ENCODE data around the gene TBPL2.
"Not testable (repeated sequence)": the region's sequence is repeated elsewhere in the genome, so short reads cannot be mapped to it uniquely, and the experiment has no call there.

The TBPL2 gene

DNA sequence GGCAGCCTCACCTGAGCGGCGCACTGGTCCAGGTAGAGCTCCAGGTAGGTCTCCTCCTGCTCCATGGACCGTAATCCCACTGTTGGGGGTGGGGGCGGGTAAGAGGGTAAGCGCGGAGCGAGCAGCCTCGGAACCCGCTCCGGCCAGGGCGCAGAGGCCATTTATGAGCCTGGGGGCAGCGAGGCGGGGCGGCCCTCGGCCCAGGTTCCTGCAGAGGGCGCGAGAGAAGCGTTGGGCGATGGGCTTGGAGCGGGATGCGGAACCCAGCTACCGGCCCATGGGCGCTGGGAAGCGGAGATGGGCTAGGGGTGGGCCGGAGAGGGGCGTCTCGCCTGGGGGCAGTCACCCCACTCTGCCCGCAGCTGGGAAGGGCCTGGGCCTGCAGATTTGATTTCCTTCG lies at the start of gene TBPL2:
TBPL2 (minus strand) TSS at position 232 of the 400 bp plus-strand sequence; CDS start at position 65, 167 bp downstream.
- DNase-seq (ENCODE audit: low read depth in 2 of 2) = no peak

DNA sequence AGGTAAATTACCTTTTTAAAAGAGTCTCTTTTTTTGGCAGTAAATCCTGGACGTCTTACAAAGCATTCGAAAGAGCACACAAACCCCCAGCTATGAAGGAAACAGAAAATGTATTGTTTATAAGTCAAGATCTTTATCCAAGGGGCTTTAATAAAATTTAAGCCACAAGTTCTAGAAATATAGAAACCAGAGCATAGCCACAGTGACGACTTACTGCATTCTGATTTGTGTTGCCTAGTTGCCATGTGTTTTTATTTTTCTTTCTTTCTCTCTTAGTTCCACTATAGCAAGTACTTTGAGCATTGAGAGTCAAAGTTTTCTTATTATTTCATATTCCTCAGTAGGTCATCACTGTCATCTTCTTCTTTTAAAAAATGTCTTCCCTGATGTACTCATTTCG lies 47.8 kb upstream of the TBPL2 start:
- DNase-seq (ENCODE audit: low read depth in 2 of 2) = no peak

DNA sequence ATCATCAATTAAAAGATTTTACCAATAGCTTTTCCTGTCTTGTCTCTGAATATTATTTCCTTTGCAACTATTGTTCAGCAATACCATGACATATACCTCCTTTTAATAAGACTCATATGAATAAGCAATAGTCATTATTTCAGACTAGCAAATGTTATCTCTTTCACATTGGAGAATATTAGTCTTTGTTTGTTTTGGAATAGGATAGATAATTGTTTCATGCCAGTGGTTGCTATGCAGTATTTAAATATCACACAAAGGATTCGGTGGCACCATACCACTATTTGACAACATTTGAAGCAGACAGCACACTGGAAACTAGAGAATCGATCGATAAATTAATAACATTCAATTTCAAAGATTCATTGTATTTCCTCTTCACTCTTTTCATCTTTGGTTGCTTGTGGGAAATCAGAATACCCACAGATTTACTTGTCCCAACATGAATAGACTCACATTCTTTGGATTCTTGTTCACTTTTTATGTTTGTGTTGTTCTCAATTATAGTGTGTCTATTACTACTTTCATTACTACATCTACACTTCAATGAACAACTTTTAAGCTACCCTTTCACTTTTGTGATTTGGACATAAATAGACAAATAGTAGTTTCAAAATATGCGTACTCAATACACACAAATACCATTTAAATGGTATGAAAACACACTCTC lies 42.7 kb upstream of the TBPL2 start:
- DNase-seq (ENCODE audit: low read depth in 2 of 2) = no peak

DNA sequence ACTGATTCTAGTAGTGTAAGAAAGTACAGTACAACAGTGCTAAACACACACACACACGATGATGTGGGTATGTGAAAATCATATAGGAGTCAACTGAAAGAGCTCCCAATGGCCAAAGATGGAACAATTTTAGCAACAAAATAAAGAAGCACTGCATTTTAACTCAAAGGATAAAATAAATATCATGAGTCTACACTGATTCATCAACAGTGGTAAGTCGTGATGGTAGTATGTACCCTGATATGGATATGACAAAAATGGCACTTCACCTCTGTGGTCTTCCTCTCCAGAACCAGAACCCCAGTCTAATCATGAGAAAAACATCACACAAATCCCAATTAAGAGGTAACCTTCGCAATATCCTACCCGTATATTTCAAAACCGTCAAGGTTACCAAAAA lies 41.4 kb upstream of the TBPL2 start:
- DNase-seq (ENCODE audit: low read depth in 2 of 2) = no peak

DNA sequence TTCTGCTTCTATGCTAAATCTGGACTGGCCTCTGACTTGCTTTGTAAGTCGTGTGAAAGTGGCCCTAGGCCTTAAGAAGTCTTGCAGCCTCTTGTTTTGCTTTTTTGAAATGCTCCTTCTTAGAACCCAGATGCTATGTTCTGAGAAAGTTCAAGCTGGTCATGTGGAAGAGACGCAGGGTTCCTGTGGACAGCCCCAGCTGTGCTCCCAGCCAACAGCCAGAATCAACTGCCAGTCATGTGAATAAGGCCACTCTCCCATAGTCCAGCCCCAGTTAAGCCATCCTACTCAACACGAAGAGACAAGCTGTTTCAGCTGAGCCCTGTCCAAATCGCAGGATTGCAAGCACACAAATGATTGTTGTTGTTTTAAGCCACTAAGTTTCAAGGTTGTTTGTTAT lies 37.3 kb upstream of the TBPL2 start:
- no peak for DNase-seq (ENCODE audit: low read depth in 2 of 2)

DNA sequence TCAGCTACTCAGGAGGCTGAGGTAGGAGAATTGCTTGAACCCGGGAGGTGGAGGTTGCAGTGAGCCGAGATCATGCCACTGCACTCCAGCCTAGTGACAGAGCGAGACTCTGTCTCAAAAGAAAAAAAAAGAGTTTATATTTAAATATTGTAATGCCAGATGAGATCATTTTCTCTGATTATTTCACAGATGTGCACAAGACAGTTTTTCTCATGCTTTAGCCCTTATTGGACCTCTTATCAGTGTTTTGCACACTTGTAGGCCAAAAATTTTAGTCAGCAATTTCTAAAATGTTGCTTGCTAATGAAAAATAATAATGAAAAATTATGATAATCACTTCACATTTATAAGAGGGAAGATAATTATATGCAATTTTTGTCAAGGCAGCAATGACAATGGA lies 36.0 kb upstream of the TBPL2 start:
- DNase-seq (ENCODE audit: low read depth in 2 of 2) = not testable (repeated sequence)

DNA sequence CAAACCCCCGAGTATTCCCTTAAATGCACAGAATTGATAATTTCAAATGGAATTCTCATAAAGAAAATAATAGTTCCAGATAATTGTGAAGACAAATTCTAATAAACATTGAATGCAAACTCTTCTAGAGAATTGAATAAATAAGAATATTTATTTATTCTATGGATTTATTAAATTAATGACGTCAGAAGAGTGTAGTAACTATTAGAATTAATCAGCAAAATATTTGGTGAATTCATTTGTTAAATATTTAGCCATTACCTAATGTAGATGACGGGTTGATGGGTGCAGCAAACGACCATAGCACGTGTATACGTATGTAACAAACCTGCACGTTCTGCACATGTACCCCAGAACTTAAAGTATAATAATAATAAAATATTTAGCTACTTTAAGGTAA lies 33.4 kb upstream of the TBPL2 start:
- DNase-seq (ENCODE audit: low read depth in 2 of 2) = no peak

DNA sequence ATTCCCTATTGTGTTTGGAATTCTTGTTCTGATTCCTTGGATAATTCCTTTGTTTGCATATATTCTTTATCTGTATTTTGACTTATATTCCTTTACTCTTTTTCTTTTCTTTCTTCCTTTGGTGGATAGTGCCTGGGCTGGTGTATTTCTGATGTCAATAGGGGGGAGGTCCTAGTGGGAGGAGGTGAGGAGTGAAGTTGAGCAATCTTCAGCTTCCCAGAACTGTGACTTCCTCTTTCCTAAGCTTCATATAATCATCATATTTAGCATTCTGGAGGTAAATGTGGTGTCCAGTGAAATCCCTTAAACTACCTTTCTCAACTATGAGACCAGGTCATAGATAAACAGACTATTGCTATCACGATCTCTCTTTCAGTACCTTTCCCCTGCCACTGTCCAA lies 29.6 kb upstream of the TBPL2 start:
- no peak for DNase-seq (ENCODE audit: low read depth in 2 of 2)

DNA sequence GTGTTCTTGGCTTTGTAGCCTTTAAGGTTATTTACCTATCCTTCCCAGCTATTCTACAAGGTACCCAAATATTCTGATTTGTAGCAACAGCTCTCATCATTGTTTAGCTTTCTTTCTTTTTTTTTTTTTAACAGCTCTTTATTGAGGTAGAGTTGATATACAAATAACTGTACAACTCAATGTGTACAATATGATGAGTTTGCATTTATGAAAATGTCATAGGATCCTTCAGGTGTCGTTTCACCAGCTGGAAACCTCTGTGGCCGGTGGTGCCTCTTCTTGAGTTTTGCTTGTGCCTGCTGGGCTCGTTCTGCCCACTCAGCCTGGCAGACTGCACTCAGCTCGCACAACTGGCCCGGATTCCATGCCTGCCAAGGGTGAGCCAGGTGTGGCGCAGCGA lies 26.9 kb upstream of the TBPL2 start:
- DNase-seq (ENCODE audit: low read depth in 2 of 2) = no peak

DNA sequence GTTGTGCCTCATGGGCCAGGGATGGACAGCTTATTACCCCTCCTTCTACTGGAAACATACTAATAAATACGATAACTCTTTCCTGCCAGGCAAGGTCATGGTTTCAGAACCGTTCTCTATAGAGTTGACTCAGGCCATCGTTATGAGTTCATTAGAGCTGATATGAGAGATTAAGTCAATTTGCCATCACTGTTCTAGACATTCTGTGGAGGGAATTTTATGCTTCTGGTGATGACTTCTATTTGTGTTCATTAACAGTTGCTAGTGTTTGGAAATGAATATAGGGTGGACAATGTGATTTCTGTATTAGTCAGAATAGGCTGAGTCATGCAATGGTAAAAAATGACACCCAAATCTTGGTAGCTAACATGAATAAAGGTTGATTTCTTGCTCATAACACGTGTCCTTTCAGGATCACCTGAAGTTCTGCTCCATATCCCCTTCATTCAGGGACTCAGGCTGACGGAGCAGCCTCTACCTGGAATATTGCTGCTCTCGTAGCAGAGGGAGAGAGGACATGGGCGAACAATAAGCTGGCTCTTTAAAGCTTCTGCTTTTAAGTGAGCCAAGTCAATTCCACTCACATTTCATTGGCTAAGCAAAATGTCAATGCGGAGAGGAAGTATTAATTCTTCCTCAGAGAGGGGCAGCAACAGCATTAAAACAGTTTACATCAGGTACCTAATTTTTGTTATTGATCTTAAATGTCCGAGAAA lies 18.5 kb upstream of the TBPL2 start:
- no peak for DNase-seq (ENCODE audit: low read depth in 2 of 2)

DNA sequence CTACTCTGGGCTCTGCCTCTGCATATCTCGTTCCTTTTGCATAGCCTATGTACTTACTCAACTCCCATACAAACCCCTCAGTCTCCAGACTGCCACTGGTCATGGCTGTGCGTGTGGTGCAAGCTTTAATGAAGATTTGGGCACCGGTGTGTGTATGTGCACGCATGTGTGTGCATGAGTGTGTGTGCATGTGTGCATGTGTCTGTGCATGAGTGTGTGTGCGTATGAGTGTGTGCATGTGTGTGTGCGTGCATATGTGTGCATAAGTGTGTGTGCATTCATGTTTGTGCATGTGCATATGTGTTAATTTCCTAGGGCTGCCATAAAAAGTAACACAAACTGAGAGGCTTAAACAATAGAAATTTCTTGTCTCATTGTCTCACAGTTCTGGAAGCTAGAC lies 17.1 kb upstream of the TBPL2 start:
- no peak for DNase-seq (ENCODE audit: low read depth in 2 of 2)

DNA sequence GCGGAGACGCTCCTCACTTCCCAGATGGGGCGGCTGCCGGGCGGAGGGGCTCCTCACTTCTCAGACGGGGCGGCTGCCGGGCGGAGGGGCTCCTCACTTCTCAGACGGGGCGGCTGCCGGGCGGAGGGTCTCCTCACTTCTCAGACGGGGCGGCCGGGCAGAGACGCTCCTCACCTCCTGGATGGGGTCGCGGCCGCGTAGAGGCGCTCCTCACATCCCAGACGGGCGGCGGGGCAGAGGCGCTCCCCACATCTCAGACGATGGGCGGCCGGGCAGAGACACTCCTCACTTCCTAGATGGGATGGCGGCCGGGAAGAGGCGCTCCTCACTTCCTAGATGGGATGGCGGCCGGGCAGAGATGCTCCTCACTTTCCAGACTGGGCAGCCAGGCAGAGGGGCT lies 16.0 kb upstream of the TBPL2 start:
- DNase-seq (ENCODE audit: low read depth in 2 of 2) = not testable (repeated sequence)

DNA sequence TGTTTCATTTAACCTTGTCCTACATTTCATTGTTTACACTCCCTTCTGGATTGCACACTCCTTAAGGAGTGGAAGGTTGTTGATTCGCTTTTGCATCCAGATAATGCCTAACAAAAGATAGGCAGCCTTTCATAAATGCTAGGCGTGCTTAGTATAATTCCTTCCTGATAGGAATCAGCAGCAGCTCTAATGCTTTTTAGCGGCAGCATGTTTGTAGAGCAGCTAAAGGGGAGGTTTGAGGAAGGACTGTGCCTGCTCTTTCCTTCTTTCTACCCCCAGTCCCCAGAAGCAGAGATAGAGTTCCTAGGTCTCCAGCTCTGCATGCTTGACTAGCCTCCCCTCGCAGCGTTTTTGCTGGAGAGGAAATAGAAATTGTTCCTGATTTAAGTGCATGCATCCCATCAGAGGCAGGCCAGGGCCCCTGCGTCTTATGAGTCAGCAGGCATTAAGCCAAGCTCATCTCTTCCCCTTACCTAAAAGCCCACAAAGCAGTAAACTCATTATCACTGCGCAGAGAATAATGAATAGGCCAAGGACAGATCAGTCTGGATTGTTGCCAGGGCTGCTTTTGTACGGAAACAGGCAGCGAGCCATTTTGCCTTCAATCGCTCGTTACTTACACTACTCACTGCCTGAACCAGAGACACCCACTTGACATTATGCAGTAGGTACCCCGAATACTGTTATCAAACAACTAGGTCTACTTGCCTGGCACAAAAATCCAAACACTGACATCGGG lies 14.0 kb upstream of the TBPL2 start:
- no peak for DNase-seq (ENCODE audit: low read depth in 2 of 2)

DNA sequence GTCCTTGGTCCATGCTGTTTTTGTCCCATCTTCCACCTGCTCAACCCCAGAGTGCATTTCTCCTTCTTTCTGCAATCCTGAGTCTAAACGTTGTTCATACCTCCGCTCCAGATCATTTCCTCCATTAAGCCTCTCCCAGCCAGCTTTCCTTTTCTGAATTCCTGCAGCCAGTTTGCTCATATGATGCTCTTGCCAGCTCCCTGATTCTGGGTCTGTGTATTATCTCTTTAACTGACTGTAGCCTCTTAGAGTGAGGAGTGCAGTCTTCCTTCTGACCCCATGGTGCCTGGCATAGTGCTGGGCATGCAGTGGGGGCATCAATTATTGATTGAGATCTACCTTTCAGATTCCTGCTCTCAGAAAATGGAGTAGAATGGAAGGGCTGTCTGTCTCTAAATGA lies 11.5 kb upstream of the TBPL2 start:
- no peak for DNase-seq (ENCODE audit: low read depth in 2 of 2)

DNA sequence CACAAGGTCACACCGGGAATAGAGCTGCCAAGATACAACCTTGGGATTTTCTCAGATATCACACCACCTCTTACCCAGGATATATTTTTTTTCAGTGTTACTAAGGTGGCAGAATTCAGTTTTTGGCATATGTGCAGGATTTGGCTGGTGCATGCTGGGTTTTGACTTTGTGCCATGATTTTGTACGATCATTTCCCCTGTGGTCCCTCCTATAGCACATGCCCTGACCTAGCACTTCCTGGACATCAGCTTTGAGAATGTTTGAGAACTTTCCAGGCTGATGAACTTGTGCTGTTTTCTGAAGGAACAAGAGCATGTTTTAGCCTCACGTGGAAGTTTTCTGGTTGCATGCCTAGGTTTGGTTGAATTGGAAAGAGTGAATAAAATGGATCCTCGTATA lies 11.0 kb upstream of the TBPL2 start:
- no peak for DNase-seq (ENCODE audit: low read depth in 2 of 2)

DNA sequence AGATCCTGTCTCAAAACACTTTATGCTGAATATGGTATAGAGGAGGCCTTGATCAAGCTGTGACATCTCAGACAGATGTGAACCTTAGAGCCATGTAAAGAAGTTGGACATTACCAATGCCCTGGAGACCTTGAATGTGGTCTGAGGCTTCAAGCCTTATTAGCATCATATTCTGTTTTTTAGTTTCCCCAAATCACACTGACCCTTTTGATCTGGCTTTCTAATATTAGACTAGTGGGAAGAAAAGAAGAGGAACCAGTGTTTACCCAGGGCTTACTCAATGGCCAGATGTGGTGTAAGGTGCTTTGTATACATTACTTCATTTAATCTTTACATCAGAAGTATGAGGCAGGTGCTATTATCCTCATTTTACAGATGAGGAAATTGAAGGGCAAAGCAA lies 10.6 kb upstream of the TBPL2 start:
- no peak for DNase-seq (ENCODE audit: low read depth in 2 of 2)

DNA sequence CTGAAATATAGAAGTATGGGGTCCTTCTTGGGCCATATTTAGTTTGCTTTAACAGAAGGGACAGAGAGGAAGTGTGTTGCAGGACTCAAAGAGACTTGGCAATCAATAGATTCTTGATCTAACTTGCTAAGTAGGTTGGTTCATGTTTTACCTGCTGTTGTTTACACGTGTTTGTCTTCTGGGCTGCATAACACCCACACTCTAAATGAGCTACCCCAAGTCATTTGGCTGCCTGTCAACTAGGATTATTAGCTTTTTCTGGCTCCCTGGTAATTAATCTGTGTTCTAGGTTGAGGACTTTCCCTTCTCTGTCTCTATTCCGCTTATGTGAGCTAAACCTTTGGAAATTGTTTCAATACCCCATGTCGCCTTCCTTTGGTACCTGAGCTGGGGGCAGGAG lies 10.1 kb upstream of the TBPL2 start:
- DNase-seq (ENCODE audit: low read depth in 2 of 2) = no peak

DNA sequence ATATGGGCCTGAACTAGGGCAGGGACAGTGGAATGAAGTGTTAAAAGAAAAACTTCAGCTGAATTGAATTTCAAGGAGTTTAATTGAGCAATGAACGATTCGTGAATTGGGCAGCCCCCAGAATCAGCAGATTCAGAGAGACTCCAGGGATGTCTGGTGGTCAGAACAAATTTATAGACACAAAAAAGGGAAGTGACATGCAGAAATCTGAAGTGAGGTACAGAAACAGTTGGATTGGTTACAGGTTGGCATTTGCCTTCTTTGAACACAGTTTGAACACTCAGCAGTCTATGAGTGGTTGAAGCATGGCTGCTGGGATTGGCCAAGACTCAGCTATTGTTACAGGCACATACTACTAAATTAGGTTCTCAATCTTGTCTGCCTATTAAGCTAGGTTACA lies 9.7 kb upstream of the TBPL2 start:
- no peak for DNase-seq (ENCODE audit: low read depth in 2 of 2)

DNA sequence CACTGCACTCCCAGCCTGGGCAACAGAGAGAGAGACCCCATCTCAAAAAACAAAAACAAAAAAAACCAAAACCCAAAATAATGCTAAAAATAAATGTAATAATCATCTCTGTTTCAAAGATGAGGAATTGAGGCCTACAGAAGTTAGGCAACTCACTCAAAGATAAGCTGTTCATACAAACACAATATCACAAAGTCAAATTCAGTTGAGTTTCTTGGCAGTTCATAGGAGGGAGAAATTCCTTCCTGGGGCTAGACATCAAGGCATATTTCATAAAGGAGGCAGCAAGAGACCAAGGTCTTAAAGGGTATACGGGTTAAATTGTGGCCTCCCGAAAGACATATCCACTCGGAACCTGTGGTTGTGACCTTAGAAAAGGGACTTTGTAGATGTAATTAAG lies 8.7 kb upstream of the TBPL2 start:
- DNase-seq (ENCODE audit: low read depth in 2 of 2) = no peak

DNA sequence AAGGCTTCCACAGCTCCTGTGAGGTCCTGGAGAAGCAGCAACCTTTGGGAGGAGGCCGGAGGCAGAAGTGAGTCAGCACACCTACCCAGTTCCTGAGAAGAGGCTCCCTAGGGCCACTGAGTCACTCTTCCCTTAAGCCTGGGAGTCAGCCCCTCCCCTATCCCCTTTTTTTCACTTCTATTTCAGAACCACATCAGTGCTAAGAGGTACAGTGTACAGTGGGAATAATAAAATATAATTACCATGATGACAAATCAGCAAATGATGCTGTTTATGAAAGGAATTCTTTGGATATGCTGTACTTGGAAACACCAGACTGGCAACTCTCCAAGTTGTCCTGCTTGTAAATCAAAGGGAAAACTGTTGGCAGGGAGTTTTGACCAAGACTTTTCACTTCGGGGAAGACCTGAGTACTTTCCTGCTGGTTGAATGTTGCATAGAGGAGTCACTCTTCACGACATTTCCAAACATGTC lies 7.8 kb upstream of the TBPL2 start:
- peak in 1 of 2 donors; percentile 23 for DNase-seq (ENCODE audit: low read depth in 2 of 2)

DNA sequence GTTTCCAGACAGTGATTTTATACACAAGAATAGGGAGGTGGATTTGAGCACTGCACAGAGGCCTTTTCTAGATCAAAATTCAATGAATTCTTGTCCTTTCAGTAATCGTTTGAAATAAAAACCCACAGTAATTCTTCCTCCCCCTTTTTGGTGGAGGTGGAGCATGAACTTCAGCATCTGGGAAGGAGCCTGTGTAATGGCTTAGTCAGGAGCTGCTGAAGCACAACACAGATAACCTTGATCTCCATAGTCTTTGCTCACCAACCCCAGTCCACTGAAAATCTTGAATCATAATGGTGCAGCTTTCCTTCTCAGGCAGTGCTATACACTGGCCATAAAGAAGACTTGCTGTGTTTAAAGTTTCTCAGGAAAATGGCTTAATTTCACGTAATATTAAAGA lies 6.4 kb upstream of the TBPL2 start:
- no peak for DNase-seq (ENCODE audit: low read depth in 2 of 2)

DNA sequence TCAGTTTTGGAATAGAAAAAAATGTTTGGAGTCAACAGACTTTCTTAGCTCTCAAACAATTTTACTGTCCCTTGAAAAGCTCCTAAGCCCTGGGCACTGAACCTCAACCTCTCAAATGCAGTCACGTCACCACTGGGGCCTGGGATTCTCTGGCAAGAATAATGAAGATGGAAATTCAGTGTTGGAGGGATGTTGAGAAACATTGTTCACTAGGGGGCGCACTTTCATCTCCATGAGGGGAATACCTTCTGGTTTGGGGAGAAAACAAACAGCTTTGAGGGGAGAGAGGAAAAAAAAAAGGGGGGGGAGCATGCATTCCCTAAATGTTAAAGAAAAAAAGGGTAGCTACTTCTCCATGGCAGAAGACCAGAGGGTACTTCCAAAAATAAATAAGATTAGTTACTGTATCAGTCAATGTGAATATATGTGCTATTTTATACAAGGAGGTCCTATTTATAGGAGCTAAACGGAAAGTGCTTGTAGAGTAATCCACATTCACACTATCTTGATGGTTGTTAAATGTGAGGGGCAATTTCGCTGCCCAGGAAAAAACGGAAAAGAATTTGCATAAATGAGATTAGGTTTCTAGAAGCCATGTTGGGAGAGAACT lies 5.8 kb upstream of the TBPL2 start:
- peak; percentile 22 to 55 for DNase-seq (ENCODE audit: low read depth in 2 of 2)

Data from activated CD4-positive, alpha-beta T cell treated with anti-CD3 and anti-CD28 coated beads for 24 hours (primary cell).